HepG2 (cell line): ENCODE measurements around the gene LONP1. TPM values are rescaled to one million over a fixed set of nuclear protein-coding genes. Genes with fewer than 3 reads are reported as not detected.

ENCODE experiments used
- ETV6 ChIP-seq: sonication (generic); formaldehyde crosslinking; conservative IDR thresholded peaks from 2 replicates; pipeline ENCODE4 v1.4.0; 2020; ENCODE audit warnings: missing genetic modification reagents
- HIVEP1 ChIP-seq: sonication (generic); formaldehyde crosslinking; IDR thresholded peaks from 2 replicates; pipeline ENCODE4 v1.4.0; 2020; ENCODE audit warnings: mild to moderate bottlenecking, missing genetic modification reagents
- LCORL ChIP-seq, 2 experiments: fragments of 450-650 bp in 1 of 2; sonication (generic) in 1 of 2; formaldehyde crosslinking in 1 of 2; IDR thresholded peaks; 2 replicates each; pipeline versions ENCODE4 v1.5.0 to v1.6.1; 2017 to 2020; ENCODE audit warnings: antibody characterized with exemption in 1 of 2, missing genetic modification reagents in 1 of 2
- MED13 ChIP-seq: sonication (generic); formaldehyde crosslinking; IDR thresholded peaks from 2 replicates; pipeline ENCODE4 v1.5.0; 2020; ENCODE audit warnings: missing genetic modification reagents
- MXD4 ChIP-seq: IDR thresholded peaks from 2 replicates; pipeline ENCODE4 v1.6.1; 2016; ENCODE audit warnings: mild to moderate bottlenecking, missing biosample characterization, missing genetic modification reagents
- NFKB2 ChIP-seq: sonication (generic); formaldehyde crosslinking; IDR thresholded peaks from 2 replicates; pipeline ENCODE4 v1.4.0; 2020; ENCODE audit warnings: missing genetic modification reagents, borderline replicate concordance
- RXRB ChIP-seq: IDR thresholded peaks from 2 replicates; pipeline ENCODE4 v1.6.1; 2016; ENCODE audit warnings: borderline replicate concordance, missing genetic modification reagents, missing compliant biosample characterization
- SNAPC2 ChIP-seq: sonication (generic); formaldehyde crosslinking; IDR thresholded peaks from 2 replicates; pipeline ENCODE4 v1.8.1; 2022; ENCODE audit warnings: mild to moderate bottlenecking, missing genetic modification reagents
- TBL1XR1 ChIP-seq: fragments of 150-350 bp; IDR thresholded peaks from 2 replicates; pipeline ENCODE4 v1.6.1; 2014; ENCODE audit warnings: borderline replicate concordance, low read length; ENCODE audit not compliant: partially characterized antibody
- TCF12 ChIP-seq, 2 experiments: fragments of 450-650 bp in 1 of 2; sonication (generic) in 1 of 2; formaldehyde crosslinking in 1 of 2; IDR thresholded peaks; 2 replicates each; pipeline versions ENCODE4 v1.6.1 to v1.8.0; 2017 to 2022; ENCODE audit warnings: antibody characterized with exemption in 1 of 2, mild to moderate bottlenecking in 1 of 2, missing genetic modification reagents in 1 of 2, moderate library complexity in 1 of 2
- ZNF205 ChIP-seq: IDR thresholded peaks from 2 replicates; pipeline ENCODE4 v1.6.1; 2018; ENCODE audit warnings: missing biosample characterization, missing genetic modification reagents
- ZNF891 ChIP-seq: sonication (generic); formaldehyde crosslinking; IDR thresholded peaks from 2 replicates; pipeline ENCODE4 v1.5.0; 2020; ENCODE audit warnings: mild to moderate bottlenecking, missing genetic modification reagents
- ZSCAN29 ChIP-seq: sonication (generic); formaldehyde crosslinking; conservative IDR thresholded peaks from 2 replicates; pipeline ENCODE4 v1.4.0; 2020; ENCODE audit warnings: mild to moderate bottlenecking, missing genetic modification reagents
- polyA plus RNA-seq, 8 experiments: library from polyadenylated mRNA; depleted of rRNA in 3 of 8; stranded (reverse) in 7 of 8; unstranded in 1 of 8; fragments of >200 nt; fragmentation: Illumina TruSeq in 4 of 8; extraction: Trizol in 4 of 8; gene quantifications; 2 replicates each; pipeline versions ENCODE4 v1.2.1 to v1.2.3, GENCODE V29; 2011 to 2016; ENCODE audit warnings: low read depth in 4 of 8, missing spikeins in 1 of 8, mixed read lengths in 1 of 8; ENCODE audit not compliant: insufficient read depth in 1 of 8
- total RNA-seq, 5 experiments: library from RNA; depleted of rRNA; stranded (reverse); fragments of >200 nt; fragmentation: Illumina TruSeq; extraction: Trizol; gene quantifications; 2 replicates each; pipeline ENCODE4 v1.2.3, GENCODE V29; 2016; ENCODE audit warnings: low read depth in 1 of 5
- TF ChIP-seq, protein P1 (sequence below), 2 experiments: sonication (generic) in 1 of 2; formaldehyde crosslinking in 1 of 2; IDR thresholded peaks; 2 replicates each; pipeline versions ENCODE4 v1.6.1 to v1.9.0; 2014 to 2022; ENCODE audit warnings: antibody characterized with exemption in 1 of 2, borderline replicate concordance in 1 of 2, inconsistent platforms in 1 of 2, low read depth in 1 of 2, missing genetic modification reagents in 1 of 2
- TF ChIP-seq, protein P2 (sequence below): sonication (generic); formaldehyde crosslinking; IDR thresholded peaks from 2 replicates; pipeline ENCODE4 v1.8.1; 2023; ENCODE audit warnings: mild to moderate bottlenecking, missing genetic modification reagents
- TF ChIP-seq, protein P3 (sequence below): sonication (generic); formaldehyde crosslinking; IDR thresholded peaks from 2 replicates; pipeline ENCODE4 v1.8.0; 2022; ENCODE audit warnings: mild to moderate bottlenecking, missing genetic modification reagents; ENCODE audit not compliant: insufficient replicate concordance
- TF ChIP-seq, protein P4 (sequence below): sonication (generic); formaldehyde crosslinking; IDR thresholded peaks from 2 replicates; pipeline ENCODE4 v1.4.0; 2020; ENCODE audit warnings: missing genetic modification reagents, borderline replicate concordance

Gene LONP1
- total and polyA plus RNA-seq, 2 of the 13 experiments (the other 11 are each of a cell fraction or from before 2014, with no cell fraction given): 59.5 to 76.8 TPM

DNA sequence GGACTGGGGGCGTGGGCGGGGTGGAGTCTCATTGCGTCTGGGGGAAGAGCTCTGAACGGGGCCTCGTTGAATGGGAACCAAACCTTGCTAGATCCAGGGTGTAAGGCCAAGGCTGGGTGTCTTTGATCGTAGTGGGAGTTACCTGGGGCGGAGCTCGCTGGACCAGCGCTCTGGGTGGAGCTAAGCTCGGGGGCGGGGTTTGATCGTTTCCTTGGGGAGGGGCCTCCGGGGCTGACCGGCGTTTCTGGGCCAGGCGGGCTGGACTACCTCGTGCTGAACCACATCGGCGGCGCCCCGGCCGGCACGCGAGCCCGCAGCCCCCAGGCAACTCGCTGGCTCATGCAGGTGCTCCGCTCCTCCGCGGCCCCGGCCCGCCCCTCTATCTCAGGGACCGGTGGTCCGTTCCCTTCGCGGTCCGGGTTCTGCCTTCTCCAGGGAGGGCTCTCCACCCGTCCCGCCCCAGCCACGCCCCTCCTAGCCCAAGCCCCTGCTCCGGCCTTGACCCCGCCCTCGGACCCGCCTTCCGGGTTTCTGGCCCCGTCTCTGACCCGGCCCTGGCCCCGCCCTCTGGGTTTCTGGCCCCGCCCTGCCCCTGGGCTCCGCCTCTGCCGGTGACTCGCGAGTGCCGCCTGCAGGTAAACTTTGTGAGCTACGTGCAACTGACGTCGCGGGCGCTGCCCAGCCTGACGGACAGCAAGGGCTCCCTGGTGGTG, 33.1 kb downstream of the LONP1 start (continued):
- TF ChIP-seq, protein P1, sequence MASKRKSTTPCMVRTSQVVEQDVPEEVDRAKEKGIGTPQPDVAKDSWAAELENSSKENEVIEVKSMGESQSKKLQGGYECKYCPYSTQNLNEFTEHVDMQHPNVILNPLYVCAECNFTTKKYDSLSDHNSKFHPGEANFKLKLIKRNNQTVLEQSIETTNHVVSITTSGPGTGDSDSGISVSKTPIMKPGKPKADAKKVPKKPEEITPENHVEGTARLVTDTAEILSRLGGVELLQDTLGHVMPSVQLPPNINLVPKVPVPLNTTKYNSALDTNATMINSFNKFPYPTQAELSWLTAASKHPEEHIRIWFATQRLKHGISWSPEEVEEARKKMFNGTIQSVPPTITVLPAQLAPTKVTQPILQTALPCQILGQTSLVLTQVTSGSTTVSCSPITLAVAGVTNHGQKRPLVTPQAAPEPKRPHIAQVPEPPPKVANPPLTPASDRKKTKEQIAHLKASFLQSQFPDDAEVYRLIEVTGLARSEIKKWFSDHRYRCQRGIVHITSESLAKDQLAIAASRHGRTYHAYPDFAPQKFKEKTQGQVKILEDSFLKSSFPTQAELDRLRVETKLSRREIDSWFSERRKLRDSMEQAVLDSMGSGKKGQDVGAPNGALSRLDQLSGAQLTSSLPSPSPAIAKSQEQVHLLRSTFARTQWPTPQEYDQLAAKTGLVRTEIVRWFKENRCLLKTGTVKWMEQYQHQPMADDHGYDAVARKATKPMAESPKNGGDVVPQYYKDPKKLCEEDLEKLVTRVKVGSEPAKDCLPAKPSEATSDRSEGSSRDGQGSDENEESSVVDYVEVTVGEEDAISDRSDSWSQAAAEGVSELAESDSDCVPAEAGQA (IDR thresholded peaks at IDR 0.05; ENCODE audit: low read depth): no peak; the same call in 1 of the 2 replicates
- TF ChIP-seq, protein P1 (CRISPR knock-in tag; IDR thresholded peaks at IDR 0.05; ENCODE audit: borderline replicate concordance): 0 out of 2 replicates have a peak, but pooled peaks have one; percentile 10
- TF ChIP-seq, protein P2, sequence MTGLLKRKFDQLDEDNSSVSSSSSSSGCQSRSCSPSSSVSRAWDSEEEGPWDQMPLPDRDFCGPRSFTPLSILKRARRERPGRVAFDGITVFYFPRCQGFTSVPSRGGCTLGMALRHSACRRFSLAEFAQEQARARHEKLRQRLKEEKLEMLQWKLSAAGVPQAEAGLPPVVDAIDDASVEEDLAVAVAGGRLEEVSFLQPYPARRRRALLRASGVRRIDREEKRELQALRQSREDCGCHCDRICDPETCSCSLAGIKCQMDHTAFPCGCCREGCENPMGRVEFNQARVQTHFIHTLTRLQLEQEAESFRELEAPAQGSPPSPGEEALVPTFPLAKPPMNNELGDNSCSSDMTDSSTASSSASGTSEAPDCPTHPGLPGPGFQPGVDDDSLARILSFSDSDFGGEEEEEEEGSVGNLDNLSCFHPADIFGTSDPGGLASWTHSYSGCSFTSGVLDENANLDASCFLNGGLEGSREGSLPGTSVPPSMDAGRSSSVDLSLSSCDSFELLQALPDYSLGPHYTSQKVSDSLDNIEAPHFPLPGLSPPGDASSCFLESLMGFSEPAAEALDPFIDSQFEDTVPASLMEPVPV (CRISPR knock-in tag): peak; percentile 19; the same call in 1 of the 2 replicates
- no peak for TF ChIP-seq ZNF205 (CRISPR knock-in tag)
- TF ChIP-seq ZSCAN29 (CRISPR knock-in tag): no peak
- no peak for TF ChIP-seq ETV6 (CRISPR knock-in tag)
- TF ChIP-seq HIVEP1 (CRISPR knock-in tag): peak; percentile 8; the same call in 1 of the 2 replicates
- TF ChIP-seq, protein P3, sequence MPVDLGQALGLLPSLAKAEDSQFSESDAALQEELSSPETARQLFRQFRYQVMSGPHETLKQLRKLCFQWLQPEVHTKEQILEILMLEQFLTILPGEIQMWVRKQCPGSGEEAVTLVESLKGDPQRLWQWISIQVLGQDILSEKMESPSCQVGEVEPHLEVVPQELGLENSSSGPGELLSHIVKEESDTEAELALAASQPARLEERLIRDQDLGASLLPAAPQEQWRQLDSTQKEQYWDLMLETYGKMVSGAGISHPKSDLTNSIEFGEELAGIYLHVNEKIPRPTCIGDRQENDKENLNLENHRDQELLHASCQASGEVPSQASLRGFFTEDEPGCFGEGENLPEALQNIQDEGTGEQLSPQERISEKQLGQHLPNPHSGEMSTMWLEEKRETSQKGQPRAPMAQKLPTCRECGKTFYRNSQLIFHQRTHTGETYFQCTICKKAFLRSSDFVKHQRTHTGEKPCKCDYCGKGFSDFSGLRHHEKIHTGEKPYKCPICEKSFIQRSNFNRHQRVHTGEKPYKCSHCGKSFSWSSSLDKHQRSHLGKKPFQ (CRISPR knock-in tag): no peak
- peak; percentile 25 for TF ChIP-seq RXRB
- peak; percentile 34 for TF ChIP-seq TBL1XR1
- TF ChIP-seq LCORL (IDR thresholded peaks at IDR 0.05): no peak
- TF ChIP-seq LCORL (CRISPR knock-in tag; IDR thresholded peaks at IDR 0.05): peak; percentile 59
- peak; percentile 42; the same call in 1 of the 2 replicates for TF ChIP-seq NFKB2 (CRISPR knock-in tag)
- TF ChIP-seq SNAPC2 (CRISPR knock-in tag): no peak
- TF ChIP-seq, protein P4, sequence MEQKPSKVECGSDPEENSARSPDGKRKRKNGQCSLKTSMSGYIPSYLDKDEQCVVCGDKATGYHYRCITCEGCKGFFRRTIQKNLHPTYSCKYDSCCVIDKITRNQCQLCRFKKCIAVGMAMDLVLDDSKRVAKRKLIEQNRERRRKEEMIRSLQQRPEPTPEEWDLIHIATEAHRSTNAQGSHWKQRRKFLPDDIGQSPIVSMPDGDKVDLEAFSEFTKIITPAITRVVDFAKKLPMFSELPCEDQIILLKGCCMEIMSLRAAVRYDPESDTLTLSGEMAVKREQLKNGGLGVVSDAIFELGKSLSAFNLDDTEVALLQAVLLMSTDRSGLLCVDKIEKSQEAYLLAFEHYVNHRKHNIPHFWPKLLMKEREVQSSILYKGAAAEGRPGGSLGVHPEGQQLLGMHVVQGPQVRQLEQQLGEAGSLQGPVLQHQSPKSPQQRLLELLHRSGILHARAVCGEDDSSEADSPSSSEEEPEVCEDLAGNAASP (CRISPR knock-in tag): 0 out of 2 replicates have a peak, but pooled peaks have one; percentile 18
- TF ChIP-seq MXD4 (CRISPR knock-in tag): 0 out of 2 replicates have a peak, but pooled peaks have one; percentile 22
- no peak for TF ChIP-seq MED13 (CRISPR knock-in tag)
- no peak for TF ChIP-seq TCF12 (IDR thresholded peaks at IDR 0.05)
- 0 out of 2 replicates have a peak, but pooled peaks have one; percentile 38 for TF ChIP-seq TCF12 (CRISPR knock-in tag; IDR thresholded peaks at IDR 0.05)
- TF ChIP-seq ZNF891 (CRISPR knock-in tag): 0 out of 2 replicates have a peak, but pooled peaks have one; percentile 61
